H1 (cell line): ENCODE results near the gene RIMS1. TPM values are rescaled to one million over a fixed set of nuclear protein-coding genes. Genes with fewer than 3 reads are reported as not detected.

Experiments used
- CTCF ChIA-PET: fragments of 300-600 bp; sonication (Branson Sonifier 250); formaldehyde crosslinking; loops from one replicate; lab custom pipeline; 2021; ENCODE audit not compliant: partially characterized antibody; lab: Charles Lee
- POLR2A ChIA-PET: fragments of 300-600 bp; sonication (Branson Sonifier 250); formaldehyde crosslinking; loops from one replicate; lab custom pipeline; 2021; ENCODE audit warnings: inconsistent platforms; ENCODE audit not compliant: partially characterized antibody; lab: Charles Lee
- DNase-seq, 2 experiments: peaks; one replicate each; pipeline versions ENCODE4 v3.0.0 to v3.0.0-alpha.2; 2010 to 2022; ENCODE audit warnings: low spot score in 2 of 2, low read depth in 1 of 2, mixed read lengths in 1 of 2
- FAIRE-seq: peaks from 2 replicates; lab custom pipeline; 2011; peaks lifted over from hg19 to GRCh38; lab: Jason Lieb, UNC
- H2AFZ ChIP-seq: 2 replicates; pipeline ENCODE4 v1.8.1; 2012; ENCODE audit warnings: low read length, inconsistent platforms
- H2AK5ac ChIP-seq: 2 replicates; pipeline ENCODE4 v1.6.1; 2013; ENCODE audit warnings: low read depth, low read length
- H2BK120ac ChIP-seq: replicated peaks from 2 replicates; pipeline ENCODE3; 2013; ENCODE audit warnings: low read depth, low read length, inconsistent platforms
- H2BK12ac ChIP-seq: 2 replicates; pipeline ENCODE4 v1.6.1; 2013; ENCODE audit warnings: low read depth, low read length
- H2BK15ac ChIP-seq: 2 replicates; pipeline ENCODE4 v1.6.1; 2013; ENCODE audit warnings: low read length
- H2BK20ac ChIP-seq: 2 replicates; pipeline ENCODE4 v1.6.1; 2013; ENCODE audit warnings: low read length
- H2BK5ac ChIP-seq: 2 replicates; pipeline ENCODE4 v1.6.1; 2013; ENCODE audit warnings: low read depth, low read length
- H3K14ac ChIP-seq: 2 replicates; pipeline ENCODE4 v1.6.1; 2013; ENCODE audit warnings: inconsistent platforms; ENCODE audit not compliant: insufficient read length
- H3K18ac ChIP-seq: 2 replicates; pipeline ENCODE4 v1.6.1; 2013; ENCODE audit warnings: low read length; ENCODE audit errors: extremely low read depth
- H3K23ac ChIP-seq: 2 replicates; pipeline ENCODE4 v1.6.1; 2013; ENCODE audit warnings: inconsistent platforms; ENCODE audit not compliant: insufficient read length
- H3K23me2 ChIP-seq: 2 replicates; pipeline ENCODE4 v1.6.1; 2013; ENCODE audit warnings: low read depth, low read length
- H3K27ac ChIP-seq: 2 replicates; pipeline ENCODE4 v1.6.1; 2011; ENCODE audit warnings: low read depth, low read length, inconsistent platforms
- H3K27me3 ChIP-seq, 4 experiments: replicated peaks in 1 of 4; 1 replicate in 1 of 4; 2 replicates in 3 of 4; pipeline versions ENCODE4 v1.6.1 to v1.8.1; 2011 to 2013; ENCODE audit warnings: low read length in 3 of 4, mild to moderate bottlenecking in 3 of 4, inconsistent platforms in 2 of 4, mixed read lengths in 2 of 4, moderate library complexity in 1 of 4; ENCODE audit not compliant: control insufficient read depth in 3 of 4, insufficient read depth in 3 of 4; ENCODE audit errors: extremely low read depth in 1 of 4
- H3K36me3 ChIP-seq, 4 experiments: 2 replicates each; pipeline versions ENCODE4 v1.6.1 to v1.8.1; 2011 to 2013; ENCODE audit warnings: mild to moderate bottlenecking in 4 of 4, low read length in 3 of 4, moderate library complexity in 2 of 4, control low read depth in 1 of 4, inconsistent platforms in 1 of 4; ENCODE audit not compliant: insufficient read depth in 4 of 4, control insufficient read depth in 2 of 4
- H3K4ac ChIP-seq: replicated peaks from 2 replicates; pipeline ENCODE3; 2013; ENCODE audit warnings: low read length, low read depth, mixed read lengths, inconsistent platforms; ENCODE audit not compliant: insufficient read length
- H3K4me1 ChIP-seq, 4 experiments: replicated peaks in 1 of 4; 1 replicate in 1 of 4; 2 replicates in 3 of 4; pipeline versions ENCODE4 v1.6.1 to v1.8.1; 2011 to 2013; ENCODE audit warnings: low read length in 3 of 4, inconsistent platforms in 2 of 4, mixed read lengths in 1 of 4; ENCODE audit not compliant: insufficient read depth in 4 of 4, control insufficient read depth in 3 of 4
- H3K4me2 ChIP-seq, 2 experiments: 2 replicates each; pipeline versions ENCODE4 v1.6.1 to v1.8.1; 2011 to 2013; ENCODE audit warnings: low read depth in 2 of 2, low read length in 2 of 2, control low read depth in 1 of 2, inconsistent platforms in 1 of 2, mild to moderate bottlenecking in 1 of 2; ENCODE audit not compliant: insufficient read depth in 1 of 2
- H3K4me3 ChIP-seq, 4 experiments: fragments of 200-600, 300-600 bp in 1 of 4; sonication (generic), shearing (Covaris generic), sonication (Bioruptor Twin) in 1 of 4; 2 replicates each; pipeline versions ENCODE4 v1.5.1 to v1.8.1; 2011 to 2016; ENCODE audit warnings: low read length in 4 of 4, low read depth in 3 of 4, control low read depth in 2 of 4, inconsistent platforms in 2 of 4, mild to moderate bottlenecking in 2 of 4, mixed read lengths in 1 of 4, moderate library complexity in 1 of 4; ENCODE audit not compliant: insufficient read depth in 2 of 4; ENCODE audit errors: extremely low read depth in 1 of 4
- H3K56ac ChIP-seq: replicated peaks from 2 replicates; pipeline ENCODE3; 2013; ENCODE audit warnings: low read depth, mild to moderate bottlenecking, mixed read lengths, low read length, inconsistent platforms; ENCODE audit not compliant: insufficient read length
- H3K79me1 ChIP-seq: 2 replicates; pipeline ENCODE4 v1.6.1; 2013; ENCODE audit warnings: low read depth, low read length, control low read depth
- H3K79me2 ChIP-seq, 2 experiments: 2 replicates each; pipeline versions ENCODE4 v1.6.1 to v1.8.1; 2012 to 2013; ENCODE audit warnings: low read length in 2 of 2, mild to moderate bottlenecking in 2 of 2, inconsistent platforms in 1 of 2; ENCODE audit not compliant: insufficient read depth in 2 of 2, control insufficient read depth in 1 of 2
- H3K9ac ChIP-seq, 4 experiments: replicated peaks in 1 of 4; 1 replicate in 1 of 4; 2 replicates in 3 of 4; pipeline versions ENCODE4 v1.6.1 to v1.8.1; 2011 to 2013; ENCODE audit warnings: low read depth in 3 of 4, low read length in 3 of 4, control low read depth in 2 of 4, mild to moderate bottlenecking in 2 of 4, moderate library complexity in 2 of 4, inconsistent platforms in 1 of 4; ENCODE audit errors: extremely low read depth in 1 of 4
- H3K9me3 ChIP-seq, 2 experiments: 2 replicates each; pipeline versions ENCODE4 v1.6.1 to v1.8.1; 2012 to 2013; ENCODE audit warnings: mild to moderate bottlenecking in 2 of 2, moderate library complexity in 2 of 2, control low read depth in 1 of 2, inconsistent platforms in 1 of 2, low read depth in 1 of 2, low read length in 1 of 2, mixed read lengths in 1 of 2; ENCODE audit not compliant: insufficient read depth in 2 of 2
- H4K20me1 ChIP-seq, 2 experiments: replicated peaks in 1 of 2; 2 replicates each; pipeline versions ENCODE3 to v1.8.1; 2011 to 2013; ENCODE audit warnings: inconsistent platforms in 2 of 2, low read length in 2 of 2, mild to moderate bottlenecking in 1 of 2; ENCODE audit not compliant: insufficient read depth in 2 of 2, control insufficient read depth in 1 of 2
- H4K5ac ChIP-seq: 2 replicates; pipeline ENCODE4 v1.6.1; 2013; ENCODE audit warnings: low read length, low read depth, mixed read lengths, inconsistent platforms; ENCODE audit not compliant: insufficient read length
- H4K8ac ChIP-seq: 2 replicates; pipeline ENCODE4 v1.8.0; 2013; ENCODE audit warnings: mild to moderate bottlenecking, moderate library complexity, low read length, inconsistent platforms; ENCODE audit not compliant: insufficient read depth; ENCODE audit errors: extremely low read depth
- H4K91ac ChIP-seq: replicated peaks from 2 replicates; pipeline ENCODE3; 2013; ENCODE audit warnings: low read length, mixed read lengths, inconsistent platforms; ENCODE audit not compliant: insufficient read length
- YY1 ChIP-seq: IDR thresholded peaks from 2 replicates; pipeline ENCODE4 v1.6.1; 2011; ENCODE audit warnings: low read depth, mild to moderate bottlenecking, low read length
- WGBS, 2 experiments: shearing (Covaris generic) in 1 of 2; methylation state at CpG; one replicate each; pipeline versions ENCODE4 v1.1.6 to v1.1.7; 2013 to 2015; ENCODE audit warnings: low lambda C conversion rate in 2 of 2, mixed read lengths in 2 of 2, inconsistent platforms in 1 of 2, low coverage in 1 of 2, missing lambda C conversion rate in 1 of 2; ENCODE audit not compliant: insufficient replicate concordance in 2 of 2, insufficient coverage in 1 of 2, insufficient read length in 1 of 2; ENCODE audit errors: extremely low coverage in 1 of 2, missing lambda C conversion rate in 1 of 2; 5-methylcytosine and 5-hydroxymethylcytosine counted together
- polyA plus RNA-seq, 7 experiments: library from polyadenylated mRNA; depleted of rRNA in 3 of 7; stranded (reverse) in 5 of 7; unstranded in 2 of 7; fragments of >200 nt in 5 of 7; fragments of 200-250 nt in 2 of 7; gene quantifications; 1 replicate in 5 of 7; 2 replicates in 1 of 7; 4 replicates in 1 of 7; pipeline versions ENCODE4 v1.2.1 to v1.2.3, GENCODE V29; 2011 to 2013; ENCODE audit warnings: missing spikeins in 2 of 7, mixed read lengths in 2 of 7
- total RNA-seq: library from RNA; stranded (reverse); fragmentation: NEBNext Ultra II Directional; extraction: Animal tissue kit (Norgen Biotek cat#: 25700); gene quantifications from 2 replicates; pipeline ENCODE4 v1.2.1, GENCODE V29; 2021
- TF ChIP-seq, protein P1 (sequence below), 3 experiments: IDR thresholded peaks; 1 replicate in 2 of 3; 2 replicates in 1 of 3; pipeline versions ENCODE4 v1.5.1 to v1.6.1; 2011; ENCODE audit warnings: low read length in 3 of 3, mild to moderate bottlenecking in 3 of 3, inconsistent platforms in 2 of 3, low read depth in 1 of 3, moderate library complexity in 1 of 3; ENCODE audit not compliant: insufficient read depth in 1 of 3; ENCODE audit errors: control extremely low read depth in 1 of 3

Gene RIMS1
- total and polyA plus RNA-seq, 2 of the 8 experiments (the other 6 are each of a cell fraction or from before 2014, with no cell fraction given), result 0.63 to 2.3 TPM

DNA sequence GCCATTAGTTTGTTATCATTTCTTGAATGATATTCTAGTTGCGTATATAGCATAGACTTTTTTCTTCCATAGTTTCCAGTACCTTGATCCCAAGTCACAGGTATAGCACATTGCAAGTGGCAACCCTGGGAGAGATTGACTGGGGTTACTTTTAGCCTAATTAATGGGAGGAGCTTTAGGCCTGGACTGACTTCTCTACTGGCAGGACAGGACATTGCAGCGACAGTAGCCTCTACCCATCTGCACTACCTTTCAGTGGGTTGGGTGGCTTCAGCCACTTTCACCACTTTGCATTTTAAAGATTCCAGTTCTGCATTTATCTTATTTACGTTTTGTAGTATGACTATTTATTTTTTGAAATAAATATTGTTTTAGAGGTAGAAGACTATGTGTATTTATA is 320.3 kb downstream of the RIMS1 start:
- Histone ChIP-seq H3K79me1 (no peaks in the 10 kb centered on the region), H3K4me2 (no peak overlapping the region), H4K20me1 (no peaks in the 10 kb centered on the region), H3K9me3 (no peaks in the 10 kb centered on the region), H3K27me3 (no peaks in the 10 kb centered on the region), H3K56ac (no peak overlapping the region), H3K27ac (no peak overlapping the region), H4K8ac (no peak overlapping the region), H4K5ac (no peak overlapping the region), H2BK15ac (no peak overlapping the region), H2BK5ac (no peak overlapping the region), H2AK5ac (no peak overlapping the region), H3K36me3 (no peaks in the 10 kb centered on the region)
- 48% methylated on average over 3 of the region's 3 CpGs; no CpG with 5 or more reads in 1 of the 2 experiments for WGBS, 2 experiments
- no peak for DNase-seq
- CTCF ChIA-PET, result interaction anchor here (0.6 to 3.5 kb wide), 7 partner anchors 9 to 114 kb away, joined by 3 to 26 read pairs (median 4); no protein-coding TSS in a partner anchor
- TF ChIP-seq, protein P1, sequence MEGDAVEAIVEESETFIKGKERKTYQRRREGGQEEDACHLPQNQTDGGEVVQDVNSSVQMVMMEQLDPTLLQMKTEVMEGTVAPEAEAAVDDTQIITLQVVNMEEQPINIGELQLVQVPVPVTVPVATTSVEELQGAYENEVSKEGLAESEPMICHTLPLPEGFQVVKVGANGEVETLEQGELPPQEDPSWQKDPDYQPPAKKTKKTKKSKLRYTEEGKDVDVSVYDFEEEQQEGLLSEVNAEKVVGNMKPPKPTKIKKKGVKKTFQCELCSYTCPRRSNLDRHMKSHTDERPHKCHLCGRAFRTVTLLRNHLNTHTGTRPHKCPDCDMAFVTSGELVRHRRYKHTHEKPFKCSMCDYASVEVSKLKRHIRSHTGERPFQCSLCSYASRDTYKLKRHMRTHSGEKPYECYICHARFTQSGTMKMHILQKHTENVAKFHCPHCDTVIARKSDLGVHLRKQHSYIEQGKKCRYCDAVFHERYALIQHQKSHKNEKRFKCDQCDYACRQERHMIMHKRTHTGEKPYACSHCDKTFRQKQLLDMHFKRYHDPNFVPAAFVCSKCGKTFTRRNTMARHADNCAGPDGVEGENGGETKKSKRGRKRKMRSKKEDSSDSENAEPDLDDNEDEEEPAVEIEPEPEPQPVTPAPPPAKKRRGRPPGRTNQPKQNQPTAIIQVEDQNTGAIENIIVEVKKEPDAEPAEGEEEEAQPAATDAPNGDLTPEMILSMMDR (IDR thresholded peaks at IDR 0.05; ENCODE audit: control extremely low read depth in 1 of 3, insufficient read depth in 1 of 3, low read depth in 1 of 3, low read length in 3 of 3), result peak in 1 of 3 experiments; percentile 16; a peak in 1 of 4 replicates
- TF ChIP-seq YY1, result no peak
- TF ChIP-seq, all 59 proteins: peak for 1
- Histone ChIP-seq H3K9ac (no peak overlapping the region), H2BK120ac (no peak overlapping the region), H3K23me2 (no peaks in the 10 kb centered on the region), H2BK12ac (no peak overlapping the region), H3K23ac (no peak overlapping the region), H2AFZ (no peak overlapping the region), H3K4me3 (no peak overlapping the region), H4K91ac (no peak overlapping the region), H3K18ac (no peak overlapping the region), H3K14ac (no peak overlapping the region), H3K79me2 (no peaks in the 10 kb centered on the region), H3K4ac (no peak overlapping the region), H2BK20ac (no peak overlapping the region), H3K4me1 (no peaks in the 10 kb centered on the region)
- POLR2A ChIA-PET, result no interaction called here
- FAIRE-seq, result peak; percentile 39
